Endothelial cell (in vitro differentiated cells): ENCODE measurements around the gene KRABD2.

Experiments used
- DNase-seq: peaks from one replicate; pipeline ENCODE4 v3.0.0; 2021; ENCODE audit warnings: low spot score
- H3K27ac Mint-ChIP-seq: one replicate; pipeline ENCODE4 v1.8.0; 2021; ENCODE audit warnings: mixed read lengths, inconsistent platforms; ENCODE audit not compliant: unreplicated experiment
- H3K27me3 Mint-ChIP-seq: one replicate; pipeline ENCODE4 v1.8.0; 2021; ENCODE audit warnings: mild to moderate bottlenecking, moderate library complexity, mixed read lengths, inconsistent platforms; ENCODE audit not compliant: unreplicated experiment
- H3K36me3 Mint-ChIP-seq: one replicate; pipeline ENCODE4 v1.8.0; 2021; ENCODE audit warnings: mild to moderate bottlenecking, low read depth, mixed read lengths, inconsistent platforms; ENCODE audit not compliant: unreplicated experiment
- H3K4me1 Mint-ChIP-seq: one replicate; pipeline ENCODE4 v1.8.0; 2021; ENCODE audit warnings: mild to moderate bottlenecking, mixed read lengths, inconsistent platforms; ENCODE audit not compliant: unreplicated experiment
- H3K4me3 Mint-ChIP-seq: one replicate; pipeline ENCODE4 v1.8.0; 2021; ENCODE audit warnings: mild to moderate bottlenecking, mixed read lengths, inconsistent platforms; ENCODE audit not compliant: unreplicated experiment
- H3K9me3 Mint-ChIP-seq: one replicate; pipeline ENCODE4 v1.8.0; 2021; ENCODE audit warnings: mixed read lengths, inconsistent platforms; ENCODE audit not compliant: unreplicated experiment
- TF ChIP-seq, protein P1 (sequence below): fragments of 200-600 bp; sonication (generic); IDR thresholded peaks from one replicate; pipeline ENCODE4 v1.5.0; 2021; ENCODE audit warnings: antibody characterized with exemption; ENCODE audit not compliant: unreplicated experiment

The KRABD2 gene

GRCh38 chr17:8372422-8372821, 4.1 kb downstream of the KRABD2 start:
- TF ChIP-seq, protein P1, sequence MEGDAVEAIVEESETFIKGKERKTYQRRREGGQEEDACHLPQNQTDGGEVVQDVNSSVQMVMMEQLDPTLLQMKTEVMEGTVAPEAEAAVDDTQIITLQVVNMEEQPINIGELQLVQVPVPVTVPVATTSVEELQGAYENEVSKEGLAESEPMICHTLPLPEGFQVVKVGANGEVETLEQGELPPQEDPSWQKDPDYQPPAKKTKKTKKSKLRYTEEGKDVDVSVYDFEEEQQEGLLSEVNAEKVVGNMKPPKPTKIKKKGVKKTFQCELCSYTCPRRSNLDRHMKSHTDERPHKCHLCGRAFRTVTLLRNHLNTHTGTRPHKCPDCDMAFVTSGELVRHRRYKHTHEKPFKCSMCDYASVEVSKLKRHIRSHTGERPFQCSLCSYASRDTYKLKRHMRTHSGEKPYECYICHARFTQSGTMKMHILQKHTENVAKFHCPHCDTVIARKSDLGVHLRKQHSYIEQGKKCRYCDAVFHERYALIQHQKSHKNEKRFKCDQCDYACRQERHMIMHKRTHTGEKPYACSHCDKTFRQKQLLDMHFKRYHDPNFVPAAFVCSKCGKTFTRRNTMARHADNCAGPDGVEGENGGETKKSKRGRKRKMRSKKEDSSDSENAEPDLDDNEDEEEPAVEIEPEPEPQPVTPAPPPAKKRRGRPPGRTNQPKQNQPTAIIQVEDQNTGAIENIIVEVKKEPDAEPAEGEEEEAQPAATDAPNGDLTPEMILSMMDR = no peak
- Mint-ChIP-seq H3K36me3 (peaks cover 24% of the 10 kb centered on the region), H3K4me3 (no peak overlapping the region), H3K9me3 (no peaks in the 10 kb centered on the region), H3K27ac (no peak overlapping the region), H3K4me1 (peaks cover 15% of the 10 kb centered on the region), H3K27me3 (no peaks in the 10 kb centered on the region)
- no peak for DNase-seq

GRCh38 chr17:8371786-8372185, 4.7 kb downstream of the KRABD2 start:
- H3K27ac Mint-ChIP-seq = peak overlapping the region; percentile 22
- TF ChIP-seq, protein P1 = no peak
- H3K4me3 Mint-ChIP-seq = no peak overlapping the region
- no peaks in the 10 kb centered on the region for H3K27me3 Mint-ChIP-seq
- peaks cover 21% of the 10 kb centered on the region for H3K36me3 Mint-ChIP-seq
- DNase-seq = no peak
- H3K4me1 Mint-ChIP-seq = peaks cover 15% of the 10 kb centered on the region
- no peaks in the 10 kb centered on the region for H3K9me3 Mint-ChIP-seq

GRCh38 chr17:8369944-8370343, 6.6 kb downstream of the KRABD2 start:
- Mint-ChIP-seq H3K9me3 (no peaks in the 10 kb centered on the region), H3K36me3 (peaks cover 16% of the 10 kb centered on the region), H3K4me3 (peak overlapping the region; percentile 1), H3K27ac (no peak overlapping the region), H3K27me3 (no peaks in the 10 kb centered on the region), H3K4me1 (peaks cover 6% of the 10 kb centered on the region)
- TF ChIP-seq, protein P1 = no peak
- DNase-seq = no peak

GRCh38 chr17:8368193-8368592, 8.3 kb downstream of the KRABD2 start:
- Mint-ChIP-seq H3K27me3 (no peaks in the 10 kb centered on the region), H3K4me3 (no peak overlapping the region), H3K9me3 (no peaks in the 10 kb centered on the region), H3K4me1 (peaks cover 6% of the 10 kb centered on the region), H3K36me3 (peaks cover 16% of the 10 kb centered on the region), H3K27ac (no peak overlapping the region)
- DNase-seq = no peak
- TF ChIP-seq, protein P1 = no peak

- Mint-ChIP-seq H3K27ac (peak overlapping the region; percentile 64), H3K27me3 (no peaks in the 10 kb centered on the region), H3K4me3 (no peak overlapping the region), H3K36me3 (peaks cover 16% of the 10 kb centered on the region), H3K9me3 (no peaks in the 10 kb centered on the region), H3K4me1 (peaks cover 22% of the 10 kb centered on the region)
- TF ChIP-seq, protein P1 = no peak
- no peak for DNase-seq
These were observed 10.3 kb downstream of the KRABD2 start for GRCh38 chr17:8366231-8366630.
